ENCODE measurements around the gene TMEM132D.

Gene TMEM132D

DNA sequence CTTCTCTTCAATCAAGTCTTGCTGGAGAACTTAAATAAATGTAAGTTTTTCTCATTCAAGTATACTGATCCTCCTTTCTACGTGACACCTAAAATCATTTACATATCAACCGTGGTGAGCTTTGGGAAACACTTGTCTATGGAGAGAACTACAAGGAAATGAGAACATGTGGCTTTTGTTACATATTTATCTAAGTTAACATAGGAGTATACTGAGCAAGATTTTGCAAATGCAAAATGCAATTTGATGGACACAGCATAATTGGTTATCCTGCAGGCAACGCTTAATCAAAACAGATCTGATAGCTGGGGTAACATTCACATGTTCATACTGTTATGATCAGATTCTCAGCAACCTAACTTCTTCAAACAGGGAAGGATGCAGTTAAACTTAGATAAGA, 376.3 kb downstream of the TMEM132D start:
- no peak overlapping the region for H3K27ac ChIP-seq (ENCODE audit: low read depth, low read length)
- no peaks in the 10 kb centered on the region for H3K4me1 ChIP-seq (ENCODE audit: control insufficient read depth in 5 of 5, insufficient read depth in 5 of 5, low read length in 5 of 5)
- no peak overlapping the region for H3K4me3 ChIP-seq (ENCODE audit: low read depth in 1 of 5, low read length in 5 of 5)
- peaks cover 0 to 4% (median 0%) of the 10 kb centered on the region in 5 donors for H3K27me3 ChIP-seq (ENCODE audit: control insufficient read depth in 5 of 5, insufficient read depth in 4 of 5, low read length in 5 of 5)
- no peaks in the 10 kb centered on the region for H3K36me3 ChIP-seq (ENCODE audit: control insufficient read depth in 5 of 5, insufficient read depth in 5 of 5, low read length in 5 of 5)
- H3K9ac ChIP-seq (ENCODE audit: low read length in 5 of 5): no peak overlapping the region
- no peaks in the 10 kb centered on the region for H3K9me3 ChIP-seq (ENCODE audit: control insufficient read depth in 5 of 5, low read length in 5 of 5)

DNA sequence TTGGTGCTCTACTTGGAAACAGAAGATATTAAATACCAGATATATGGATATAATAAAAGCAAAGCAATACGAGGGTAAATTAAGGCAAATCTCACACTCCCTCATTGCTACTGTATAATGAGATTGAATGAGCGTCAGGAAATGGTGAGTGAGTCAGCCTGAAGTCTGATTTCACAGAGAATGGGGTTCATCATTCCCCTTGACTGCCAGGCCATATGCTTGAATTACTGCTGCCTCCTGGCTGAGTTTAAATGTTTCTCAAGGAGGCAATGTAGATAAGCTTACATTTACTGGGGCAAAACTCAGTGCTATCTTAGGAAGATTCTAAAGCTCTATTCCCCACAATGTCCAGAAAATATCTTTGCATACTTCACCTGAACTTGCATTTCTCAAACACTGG, 380.2 kb downstream of the TMEM132D start:
- Histone ChIP-seq H3K27ac (ENCODE audit: low read depth, low read length) (no peak overlapping the region), H3K4me3 (ENCODE audit: low read depth in 1 of 5, low read length in 5 of 5) (no peak overlapping the region), H3K4me1 (ENCODE audit: control insufficient read depth in 5 of 5, insufficient read depth in 5 of 5, low read length in 5 of 5) (no peaks in the 10 kb centered on the region), H3K36me3 (ENCODE audit: control insufficient read depth in 5 of 5, insufficient read depth in 5 of 5, low read length in 5 of 5) (no peaks in the 10 kb centered on the region), H3K9ac (ENCODE audit: low read length in 5 of 5) (no peak overlapping the region), H3K27me3 (ENCODE audit: control insufficient read depth in 5 of 5, insufficient read depth in 4 of 5, low read length in 5 of 5) (no peaks in the 10 kb centered on the region), H3K9me3 (ENCODE audit: control insufficient read depth in 5 of 5, low read length in 5 of 5) (no peaks in the 10 kb centered on the region)

DNA sequence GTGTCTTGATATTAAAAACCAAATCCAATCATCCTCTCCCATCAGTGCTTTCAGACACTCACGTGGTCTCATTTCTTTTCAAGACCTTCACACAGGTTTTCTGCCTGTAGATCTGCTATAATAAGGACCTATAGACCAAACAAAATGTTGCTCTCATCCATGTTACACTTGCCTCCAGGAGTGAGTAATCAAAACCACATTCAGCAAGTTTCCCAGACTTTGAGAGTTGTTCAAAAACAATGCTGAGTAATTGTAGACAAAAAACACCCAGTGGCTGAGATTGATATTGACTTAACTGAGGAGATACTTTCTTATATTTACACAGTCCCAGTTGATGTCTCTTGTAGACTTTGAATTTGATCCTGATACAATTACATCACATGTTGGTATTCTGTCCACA, 383.1 kb downstream of the TMEM132D start:
- Histone ChIP-seq H3K9ac (ENCODE audit: low read length in 5 of 5) (no peak overlapping the region), H3K4me1 (ENCODE audit: control insufficient read depth in 5 of 5, insufficient read depth in 5 of 5, low read length in 5 of 5) (no peaks in the 10 kb centered on the region), H3K36me3 (ENCODE audit: control insufficient read depth in 5 of 5, insufficient read depth in 5 of 5, low read length in 5 of 5) (no peaks in the 10 kb centered on the region), H3K9me3 (ENCODE audit: control insufficient read depth in 5 of 5, low read length in 5 of 5) (peaks cover 0 to 8% (median 3%) of the 10 kb centered on the region in 5 donors), H3K27me3 (ENCODE audit: control insufficient read depth in 5 of 5, insufficient read depth in 4 of 5, low read length in 5 of 5) (no peaks in the 10 kb centered on the region), H3K27ac (ENCODE audit: low read depth, low read length) (no peak overlapping the region), H3K4me3 (ENCODE audit: low read depth in 1 of 5, low read length in 5 of 5) (no peak overlapping the region)

GRCh38 chr12:129503802-129504201, 400.0 kb downstream of the TMEM132D start:
- no peak overlapping the region for H3K27ac ChIP-seq (ENCODE audit: low read depth, low read length)

DNA sequence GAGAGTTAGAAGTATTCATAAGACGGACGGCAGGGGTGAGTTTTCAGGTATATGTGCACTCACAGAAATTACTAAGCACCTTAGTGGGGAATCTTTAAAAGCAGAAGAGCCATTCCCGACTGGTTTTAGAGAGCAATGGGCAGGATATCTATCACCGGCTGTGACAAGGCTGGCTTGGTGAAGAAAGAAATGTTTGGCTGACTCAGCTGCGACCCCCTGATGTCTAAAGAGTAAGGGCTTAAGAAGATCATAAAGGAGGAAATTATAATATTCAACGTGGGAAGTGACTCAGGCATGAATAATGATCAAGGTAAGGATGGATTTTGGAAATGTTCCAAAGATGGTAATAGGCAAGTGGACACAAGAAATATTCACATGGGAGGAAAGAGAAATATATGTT, 407.6 kb downstream of the TMEM132D start:
- Histone ChIP-seq H3K9me3 (ENCODE audit: control insufficient read depth in 5 of 5, low read length in 5 of 5) (no peaks in the 10 kb centered on the region), H3K36me3 (ENCODE audit: control insufficient read depth in 5 of 5, insufficient read depth in 5 of 5, low read length in 5 of 5) (no peaks in the 10 kb centered on the region), H3K27ac (ENCODE audit: low read depth, low read length) (no peak overlapping the region), H3K4me3 (ENCODE audit: low read depth in 1 of 5, low read length in 5 of 5) (no peak overlapping the region), H3K9ac (ENCODE audit: low read length in 5 of 5) (no peak overlapping the region), H3K27me3 (ENCODE audit: control insufficient read depth in 5 of 5, insufficient read depth in 4 of 5, low read length in 5 of 5) (no peaks in the 10 kb centered on the region), H3K4me1 (ENCODE audit: control insufficient read depth in 5 of 5, insufficient read depth in 5 of 5, low read length in 5 of 5) (no peaks in the 10 kb centered on the region)

More at GRCh38 chr12:129503802-129504201, 400.0 kb downstream of the TMEM132D start:
- Histone ChIP-seq H3K4me3 (ENCODE audit: low read depth in 1 of 5, low read length in 5 of 5) (no peak overlapping the region), H3K27me3 (ENCODE audit: control insufficient read depth in 5 of 5, insufficient read depth in 4 of 5, low read length in 5 of 5) (no peaks in the 10 kb centered on the region), H3K4me1 (ENCODE audit: control insufficient read depth in 5 of 5, insufficient read depth in 5 of 5, low read length in 5 of 5) (no peaks in the 10 kb centered on the region), H3K9ac (ENCODE audit: low read length in 5 of 5) (no peak overlapping the region), H3K36me3 (ENCODE audit: control insufficient read depth in 5 of 5, insufficient read depth in 5 of 5, low read length in 5 of 5) (no peaks in the 10 kb centered on the region), H3K9me3 (ENCODE audit: control insufficient read depth in 5 of 5, low read length in 5 of 5) (no peaks in the 10 kb centered on the region)

DNA sequence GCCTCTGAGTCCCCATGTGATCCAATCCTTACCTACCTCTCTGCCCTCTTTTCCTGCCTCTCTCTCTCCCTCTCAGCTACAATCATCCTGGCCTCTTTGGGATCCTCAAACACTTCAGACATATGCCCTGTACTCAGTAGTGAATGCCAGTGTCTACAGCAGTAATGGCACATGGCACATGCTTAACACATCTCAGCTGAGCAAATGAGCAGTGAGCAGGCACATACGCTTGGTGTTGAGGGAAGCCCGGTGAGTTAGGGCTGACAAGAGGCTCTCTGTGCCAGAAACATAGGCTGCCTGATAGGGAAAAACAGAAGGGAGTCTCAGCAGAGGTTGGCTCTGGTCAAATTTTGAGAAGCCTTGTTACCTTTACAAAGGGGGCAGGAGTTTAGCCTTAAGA, 409.1 kb downstream of the TMEM132D start:
- Histone ChIP-seq H3K4me3 (ENCODE audit: low read depth in 1 of 5, low read length in 5 of 5) (no peak overlapping the region), H3K4me1 (ENCODE audit: control insufficient read depth in 5 of 5, insufficient read depth in 5 of 5, low read length in 5 of 5) (no peaks in the 10 kb centered on the region), H3K9me3 (ENCODE audit: control insufficient read depth in 5 of 5, low read length in 5 of 5) (no peaks in the 10 kb centered on the region), H3K9ac (ENCODE audit: low read length in 5 of 5) (no peak overlapping the region), H3K27me3 (ENCODE audit: control insufficient read depth in 5 of 5, insufficient read depth in 4 of 5, low read length in 5 of 5) (no peaks in the 10 kb centered on the region), H3K36me3 (ENCODE audit: control insufficient read depth in 5 of 5, insufficient read depth in 5 of 5, low read length in 5 of 5) (no peaks in the 10 kb centered on the region), H3K27ac (ENCODE audit: low read depth, low read length) (no peak overlapping the region)

DNA sequence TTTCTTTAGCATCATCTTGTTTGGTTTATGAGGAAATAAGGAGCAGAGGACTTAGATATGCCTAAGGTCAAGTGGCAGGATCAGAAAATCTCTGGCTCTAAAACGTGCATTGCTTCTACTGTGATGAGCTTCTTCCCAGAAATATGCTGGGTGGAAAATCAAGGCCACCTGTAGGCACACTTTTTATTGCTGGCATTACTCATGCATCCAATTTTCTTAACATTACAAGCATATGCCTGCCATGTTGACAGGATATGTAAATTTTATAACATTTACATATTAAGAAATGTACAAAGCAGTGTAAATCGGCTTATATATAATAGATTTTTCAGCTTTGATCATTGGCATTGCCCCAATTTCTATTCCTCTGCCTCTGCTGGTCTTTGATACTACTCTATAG, 409.6 kb downstream of the TMEM132D start:
- Histone ChIP-seq H3K9ac (ENCODE audit: low read length in 5 of 5) (no peak overlapping the region), H3K36me3 (ENCODE audit: control insufficient read depth in 5 of 5, insufficient read depth in 5 of 5, low read length in 5 of 5) (no peaks in the 10 kb centered on the region), H3K4me1 (ENCODE audit: control insufficient read depth in 5 of 5, insufficient read depth in 5 of 5, low read length in 5 of 5) (no peaks in the 10 kb centered on the region), H3K4me3 (ENCODE audit: low read depth in 1 of 5, low read length in 5 of 5) (no peak overlapping the region), H3K9me3 (ENCODE audit: control insufficient read depth in 5 of 5, low read length in 5 of 5) (no peaks in the 10 kb centered on the region), H3K27me3 (ENCODE audit: control insufficient read depth in 5 of 5, insufficient read depth in 4 of 5, low read length in 5 of 5) (no peaks in the 10 kb centered on the region), H3K27ac (ENCODE audit: low read depth, low read length) (no peak overlapping the region)

DNA sequence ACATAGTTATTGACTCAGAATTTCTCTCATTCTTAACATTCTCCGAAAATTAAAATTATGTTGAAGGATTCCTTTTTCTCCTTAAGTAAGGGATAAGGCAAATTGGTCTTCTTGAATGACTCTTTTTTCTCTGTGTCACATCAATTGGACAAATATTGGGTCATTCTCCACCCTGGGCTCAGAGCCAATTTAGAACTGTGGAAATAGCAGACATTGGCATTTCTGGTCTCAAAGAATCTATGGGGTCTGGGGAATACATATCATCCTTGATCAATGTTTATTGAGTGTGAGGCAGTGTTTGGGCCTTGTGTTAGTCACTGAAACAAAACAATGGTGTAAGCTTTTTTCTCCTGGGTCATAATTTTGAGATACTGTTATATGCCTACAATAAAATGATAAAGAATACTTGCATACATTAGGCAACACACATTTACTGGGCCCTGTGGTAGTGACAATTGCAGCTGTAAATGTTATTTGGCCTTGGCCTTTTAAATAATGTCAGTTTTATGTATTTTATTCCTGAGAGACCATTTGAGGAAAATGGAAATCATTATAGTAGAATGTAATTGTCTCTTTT, 414.6 kb downstream of the TMEM132D start:
- no peak overlapping the region for H3K27ac ChIP-seq (ENCODE audit: low read depth, low read length)
- no peak overlapping the region for H3K4me3 ChIP-seq (ENCODE audit: low read depth in 1 of 5, low read length in 5 of 5)

DNA sequence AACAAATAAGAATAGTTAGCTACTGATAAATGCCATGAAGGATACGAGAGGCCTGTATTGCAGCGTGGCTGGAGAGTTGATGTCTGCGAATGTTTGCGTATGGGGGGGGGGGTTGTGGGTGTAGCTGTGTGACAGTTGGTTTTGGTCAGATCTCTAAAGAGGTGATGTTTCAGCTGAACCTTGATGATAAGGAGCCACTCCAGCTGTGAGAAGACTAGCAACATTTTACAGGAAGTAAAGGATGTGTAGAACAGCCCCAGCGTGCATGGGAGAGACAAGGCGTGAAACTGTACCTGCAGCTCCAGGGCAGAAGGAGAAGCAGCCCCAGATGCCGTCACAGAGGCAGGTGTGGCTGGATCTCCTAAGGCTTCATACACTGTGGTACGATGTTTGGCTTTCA, 416.9 kb downstream of the TMEM132D start:
- Histone ChIP-seq H3K27me3 (ENCODE audit: control insufficient read depth in 5 of 5, insufficient read depth in 4 of 5, low read length in 5 of 5) (no peaks in the 10 kb centered on the region), H3K9me3 (ENCODE audit: control insufficient read depth in 5 of 5, low read length in 5 of 5) (no peaks in the 10 kb centered on the region), H3K9ac (ENCODE audit: low read length in 5 of 5) (no peak overlapping the region), H3K27ac (ENCODE audit: low read depth, low read length) (no peak overlapping the region), H3K36me3 (ENCODE audit: control insufficient read depth in 5 of 5, insufficient read depth in 5 of 5, low read length in 5 of 5) (no peaks in the 10 kb centered on the region), H3K4me1 (ENCODE audit: control insufficient read depth in 5 of 5, insufficient read depth in 5 of 5, low read length in 5 of 5) (no peaks in the 10 kb centered on the region), H3K4me3 (ENCODE audit: low read depth in 1 of 5, low read length in 5 of 5) (no peak overlapping the region)

More for the DNA sequence above, 414.6 kb downstream of the TMEM132D start:
- no peak overlapping the region for H3K9ac ChIP-seq (ENCODE audit: low read length in 5 of 5)
- no peaks in the 10 kb centered on the region for H3K9me3 ChIP-seq (ENCODE audit: control insufficient read depth in 5 of 5, low read length in 5 of 5)
- no peaks in the 10 kb centered on the region for H3K27me3 ChIP-seq (ENCODE audit: control insufficient read depth in 5 of 5, insufficient read depth in 4 of 5, low read length in 5 of 5)
- no peaks in the 10 kb centered on the region for H3K4me1 ChIP-seq (ENCODE audit: control insufficient read depth in 5 of 5, insufficient read depth in 5 of 5, low read length in 5 of 5)
- H3K36me3 ChIP-seq (ENCODE audit: control insufficient read depth in 5 of 5, insufficient read depth in 5 of 5, low read length in 5 of 5): no peaks in the 10 kb centered on the region

- Histone ChIP-seq H3K36me3 (ENCODE audit: control insufficient read depth in 5 of 5, insufficient read depth in 5 of 5, low read length in 5 of 5) (no peaks in the 10 kb centered on the region), H3K4me3 (ENCODE audit: low read depth in 1 of 5, low read length in 5 of 5) (no peak overlapping the region), H3K9ac (ENCODE audit: low read length in 5 of 5) (no peak overlapping the region), H3K4me1 (ENCODE audit: control insufficient read depth in 5 of 5, insufficient read depth in 5 of 5, low read length in 5 of 5) (no peaks in the 10 kb centered on the region), H3K9me3 (ENCODE audit: control insufficient read depth in 5 of 5, low read length in 5 of 5) (peaks cover 0 to 9% (median 0%) of the 10 kb centered on the region in 5 donors), H3K27me3 (ENCODE audit: control insufficient read depth in 5 of 5, insufficient read depth in 4 of 5, low read length in 5 of 5) (no peaks in the 10 kb centered on the region), H3K27ac (ENCODE audit: low read depth, low read length) (no peak overlapping the region)
Measured at GRCh38 chr12:129483111-129483893, 420.5 kb downstream of the TMEM132D start.
